Activated B cell treated with CpG ODN at 0.5 μM for 24 hours (primary cell): ENCODE measurements around the gene PPP1R16B. TPM values are rescaled to one million over a fixed set of nuclear protein-coding genes. Genes with fewer than 3 reads are reported as not detected.

ENCODE experiments used
- ATAC-seq: fragments of 200-7000 bp; cut with Tn5 transposase; one replicate; pipeline ENCODE4 v1.10.0; 2021; ENCODE audit warnings: low read depth, mild to moderate bottlenecking, moderate library complexity
- CTCF ChIA-PET: fragments of 350-600 bp; sonication (Branson Sonifier 250); formaldehyde crosslinking; loops from one replicate; lab custom pipeline; 2021; ENCODE audit warnings: antibody characterized with exemption; lab: Charles Lee
- POLR2A ChIA-PET: fragments of 350-600 bp; sonication (Branson Sonifier 250); formaldehyde crosslinking; loops from one replicate; lab custom pipeline; 2021; ENCODE audit warnings: antibody characterized with exemption; lab: Charles Lee
- DNase-seq: peaks from one replicate; pipeline ENCODE4 v3.0.0; 2022
- H3K27ac Mint-ChIP-seq: one replicate; pipeline ENCODE4 v1.8.0; 2020; ENCODE audit warnings: mixed read lengths
- H3K27me3 Mint-ChIP-seq: one replicate; pipeline ENCODE4 v1.8.0; 2021; ENCODE audit warnings: mixed read lengths
- H3K36me3 Mint-ChIP-seq: one replicate; pipeline ENCODE4 v1.8.0; 2021; ENCODE audit warnings: low read depth, mixed read lengths
- H3K4me1 Mint-ChIP-seq: one replicate; pipeline ENCODE4 v1.8.0; 2021; ENCODE audit warnings: mixed read lengths
- H3K4me3 Mint-ChIP-seq: one replicate; pipeline ENCODE4 v1.8.0; 2020; ENCODE audit warnings: mild to moderate bottlenecking, mixed read lengths
- H3K9me3 Mint-ChIP-seq: one replicate; pipeline ENCODE4 v1.8.0; 2020; ENCODE audit warnings: mixed read lengths
- CTCF ChIP-seq: fragments of 200-600 bp; IDR thresholded peaks from one replicate; pipeline ENCODE4 v1.8.0; 2022; ENCODE audit warnings: antibody characterized with exemption, mild to moderate bottlenecking
- intact Hi-C: fragments of 100-400 bp; cut with micrococcal nuclease; formaldehyde crosslinking; loops from one replicate; pipeline ENCODE4 v1.15.1; 2024
- total RNA-seq: library from RNA; stranded (reverse); gene quantifications from 2 replicates; pipeline ENCODE4 v1.2.3, GENCODE V29; 2022

Gene PPP1R16B
- total RNA-seq, 1 donor from 2014 or later: 99.3 TPM

GRCh38 chr20:38889792-38890496 is 84.4 kb downstream of the PPP1R16B start:
- H3K4me1 Mint-ChIP-seq: peaks cover 86% of the 10 kb centered on the region
- no peak for TF ChIP-seq CTCF

GRCh38 chr20:38890497-38890818 is 85.0 kb downstream of the PPP1R16B start:
- POLR2A ChIA-PET: interaction anchor here (0.6 to 6.4 kb wide), 5 partner anchors 9 to 82 kb away, joined by 3 to 161 read pairs (median 62); partner anchors contain the start of gene PPP1R16B
- CTCF ChIA-PET: interaction anchor here (3.3 to 5.5 kb wide), 2 partner anchors 9 to 84 kb away, joined by 48 to 82 read pairs; partner anchors contain the start of gene PPP1R16B
- intact Hi-C loops: no loop called here
- no peaks in the 10 kb centered on the region for H3K9me3 Mint-ChIP-seq
- no peaks in the 10 kb centered on the region for H3K27me3 Mint-ChIP-seq
- H3K4me3 Mint-ChIP-seq: no peak overlapping the region
- DNase-seq (no peak), ATAC-seq (no peak)
- H3K27ac Mint-ChIP-seq: peak overlapping the region; percentile 79
- no peak for TF ChIP-seq CTCF
- peaks cover 38% of the 10 kb centered on the region for H3K36me3 Mint-ChIP-seq
- peaks cover 81% of the 10 kb centered on the region for H3K4me1 Mint-ChIP-seq

More at GRCh38 chr20:38889792-38890496, 84.4 kb downstream of the PPP1R16B start:
- intact Hi-C loops: no loop called here
- no peaks in the 10 kb centered on the region for H3K27me3 Mint-ChIP-seq
- ChIA-PET CTCF (no interaction called here), POLR2A (interaction anchor here (0.6 to 6.4 kb wide), 4 partner anchors 8 to 84 kb away, joined by 3 to 148 read pairs (median 37); partner anchors contain the start of gene PPP1R16B)
- H3K27ac Mint-ChIP-seq: peak overlapping the region; percentile 79
- H3K9me3 Mint-ChIP-seq: no peaks in the 10 kb centered on the region
- no peak overlapping the region for H3K4me3 Mint-ChIP-seq
- peaks cover 38% of the 10 kb centered on the region for H3K36me3 Mint-ChIP-seq
- DNase-seq (no peak), ATAC-seq (no peak)

- Mint-ChIP-seq H3K4me1 (peaks cover 72% of the 10 kb centered on the region), H3K27ac (peak overlapping the region; percentile 86), H3K27me3 (no peaks in the 10 kb centered on the region), H3K9me3 (no peaks in the 10 kb centered on the region), H3K4me3 (peak overlapping the region; percentile 33), H3K36me3 (peaks cover 43% of the 10 kb centered on the region)
- intact Hi-C loops: loop anchor here (2.0 kb wide), 1 partner anchor 162 kb away; no protein-coding TSS in a partner anchor
- TF ChIP-seq CTCF: no peak
- CTCF ChIA-PET: interaction anchor here (0.6 to 5.5 kb wide), 33 partner anchors 11 to 247 kb away, joined by 3 to 82 read pairs (median 5); partner anchors contain the start of genes ACTR5, DHX35, FAM83D and PPP1R16B
- DNase-seq: no peak
- ATAC-seq: peak; percentile 51
- POLR2A ChIA-PET: interaction anchor here (0.6 to 6.4 kb wide), 20 partner anchors 11 to 1548 kb away, joined by 3 to 161 read pairs (median 6); partner anchors contain the start of genes ACTR5, DHX35 and PPP1R16B
Observed at GRCh38 chr20:38892091-38892981, 86.8 kb downstream of the PPP1R16B start.

- peaks cover 70% of the 10 kb centered on the region for H3K4me1 Mint-ChIP-seq
Observed at GRCh38 chr20:38893056-38893564, 87.6 kb downstream of the PPP1R16B start.

More at GRCh38 chr20:38893056-38893564, 87.6 kb downstream of the PPP1R16B start:
- ChIA-PET POLR2A (interaction anchor here (0.6 to 6.4 kb wide), 19 partner anchors 11 to 1820 kb away, joined by 3 to 161 read pairs (median 8); partner anchors contain the start of genes ACTR5, DHX35 and PPP1R16B), CTCF (interaction anchor here (0.8 to 5.5 kb wide), 34 partner anchors 12 to 248 kb away, joined by 3 to 82 read pairs (median 5); partner anchors contain the start of genes ACTR5, DHX35, FAM83D and PPP1R16B)
- peak; percentile 18 for ATAC-seq
- H3K27me3 Mint-ChIP-seq: no peaks in the 10 kb centered on the region
- H3K9me3 Mint-ChIP-seq: no peaks in the 10 kb centered on the region
- peaks cover 51% of the 10 kb centered on the region for H3K36me3 Mint-ChIP-seq
- H3K27ac Mint-ChIP-seq: peak overlapping the region; percentile 86
- no peak for TF ChIP-seq CTCF
- intact Hi-C loops: loop anchor here (1.0 to 2.0 kb wide), 10 partner anchors 12 to 247 kb away; partner anchors contain the start of genes ACTR5 and PPP1R16B
- no peak for DNase-seq
- H3K4me3 Mint-ChIP-seq: peak overlapping the region; percentile 45
